HTR-8/SVneo (cell line): ENCODE results near the gene HPN.
"Not testable (repeated sequence)": the region's sequence is repeated elsewhere in the genome, so short reads cannot be mapped to it uniquely, and the experiment has no call there.

ENCODE experiments used
- DNase-seq: peaks from one replicate; pipeline ENCODE4 v3.0.0; 2011; ENCODE audit warnings: low spot score, mixed read lengths; ENCODE audit not compliant: insufficient read length
- FAIRE-seq: peaks from 2 replicates; lab custom pipeline; 2011; peaks lifted over from hg19 to GRCh38; lab: Jason Lieb, UNC

HPN gene

DNA sequence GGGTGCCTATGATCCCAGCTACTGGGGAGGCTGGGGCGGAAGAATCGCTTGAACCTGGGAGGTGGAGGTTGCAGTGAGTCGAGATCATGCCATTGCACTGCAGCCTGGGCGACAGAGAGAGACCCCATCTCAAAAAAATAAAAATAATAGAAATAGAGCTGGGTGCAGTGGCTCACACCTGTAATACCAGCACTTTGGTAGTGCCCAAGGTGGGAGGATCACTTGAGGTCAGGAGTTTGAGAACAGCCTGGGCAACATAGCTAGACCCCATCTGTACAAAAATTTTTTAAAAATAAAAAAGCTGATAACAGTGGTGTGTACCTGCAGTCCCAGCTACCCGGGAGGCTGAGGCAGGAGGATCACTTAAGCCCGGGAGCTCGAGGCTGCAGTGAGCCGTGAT lies 34.1 kb upstream of the HPN start:
- FAIRE-seq, DNase-seq: not testable (repeated sequence)

DNA sequence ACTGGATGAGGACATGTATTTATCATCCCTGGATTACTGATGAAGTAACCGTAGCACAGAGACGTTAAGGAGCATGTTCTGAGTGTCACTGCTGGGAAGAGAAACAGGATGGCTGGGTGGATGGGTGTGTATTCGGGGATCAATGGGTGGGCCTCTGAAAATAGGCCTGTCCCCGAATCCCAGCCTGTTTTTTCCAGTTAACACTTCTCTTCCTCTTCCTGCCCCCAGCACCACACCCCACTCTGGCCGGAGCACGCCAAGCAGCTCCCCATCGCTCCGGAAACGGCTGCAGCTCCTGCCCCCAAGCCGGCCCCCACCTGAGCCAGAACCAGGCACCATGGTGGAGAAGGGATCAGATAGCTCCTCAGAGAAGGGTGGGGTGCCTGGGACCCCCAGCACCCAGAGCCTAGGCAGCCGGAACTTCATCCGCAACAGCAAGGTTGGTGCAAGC lies 32.6 kb upstream of the HPN start:
- DNase-seq (no peak), FAIRE-seq (no peak)

DNA sequence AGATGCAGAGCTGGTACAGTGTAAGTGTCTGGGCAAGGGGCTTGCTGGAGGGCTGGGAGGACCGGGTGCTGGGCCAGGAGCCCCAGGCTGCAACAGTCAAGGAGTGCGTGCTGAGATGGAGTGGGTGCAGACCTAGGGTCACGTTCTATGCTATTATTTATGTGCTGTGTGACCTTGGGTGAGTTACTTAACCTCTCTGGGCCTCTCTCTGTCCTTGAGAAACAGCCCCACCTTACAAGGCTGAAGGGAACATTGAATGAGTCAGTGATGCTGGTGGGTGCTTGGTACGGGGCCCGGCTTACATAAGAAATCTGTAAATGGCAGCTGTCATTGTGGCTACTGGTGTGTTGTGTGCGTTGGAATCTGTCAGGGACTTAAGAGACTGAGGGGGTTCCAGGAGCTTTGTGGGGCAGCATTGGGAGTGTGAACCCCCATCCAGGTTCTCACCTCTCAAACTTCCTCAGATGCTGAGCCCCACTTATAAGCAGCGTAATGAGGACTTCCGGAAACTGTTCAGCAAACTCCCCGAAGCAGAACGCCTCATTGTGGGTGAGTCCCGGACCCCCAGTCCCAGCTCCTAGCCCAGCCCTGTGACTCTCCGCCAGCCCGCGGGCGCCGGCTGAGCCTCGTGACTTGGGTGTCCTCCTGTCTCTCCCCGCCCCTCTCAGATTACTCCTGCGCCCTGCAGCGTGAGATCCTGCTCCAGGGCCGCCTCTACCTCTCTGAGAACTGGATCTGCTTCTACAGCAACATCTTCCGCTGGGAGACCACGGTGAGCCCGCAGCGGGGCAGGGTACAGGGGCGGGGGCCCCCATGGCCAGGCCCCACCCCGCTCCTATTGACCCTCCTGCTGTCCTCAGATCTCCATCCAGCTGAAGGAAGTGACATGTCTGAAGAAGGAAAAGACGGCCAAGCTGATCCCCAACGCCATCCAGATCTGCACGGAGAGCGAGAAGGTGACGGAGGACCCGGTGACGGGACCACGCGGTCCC lies 31.8 kb upstream of the HPN start:
- DNase-seq (no peak), FAIRE-seq (no peak)

DNA sequence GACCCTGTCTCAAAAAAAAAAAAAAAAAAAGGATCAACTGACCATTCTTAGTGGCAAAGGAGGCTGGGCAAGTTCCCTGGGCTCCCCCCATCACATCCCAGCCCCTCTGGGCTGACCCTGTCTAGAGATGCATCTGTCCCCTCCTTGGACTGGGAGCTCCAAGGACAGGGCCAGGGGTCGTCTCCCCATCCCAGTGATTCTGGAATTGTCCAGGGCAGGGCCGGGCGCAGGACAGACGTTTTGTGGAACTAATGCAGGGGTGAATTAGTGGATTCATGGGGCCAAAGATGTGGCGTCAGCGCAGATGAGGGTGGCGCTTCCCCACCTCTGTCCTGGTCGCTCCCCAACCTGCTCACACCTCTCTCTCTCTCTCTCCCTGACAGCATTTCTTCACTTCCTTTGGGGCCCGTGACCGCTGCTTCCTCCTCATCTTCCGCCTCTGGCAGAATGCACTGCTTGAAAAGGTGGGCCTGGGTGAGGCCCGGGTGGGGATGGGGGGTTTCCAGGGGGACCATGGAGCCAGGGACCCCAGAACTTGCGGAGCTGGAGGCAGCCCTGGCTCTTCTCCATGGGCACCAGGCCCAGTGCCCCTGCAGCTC lies 30.3 kb upstream of the HPN start:
- no peak for DNase-seq
- FAIRE-seq, result no peak

DNA sequence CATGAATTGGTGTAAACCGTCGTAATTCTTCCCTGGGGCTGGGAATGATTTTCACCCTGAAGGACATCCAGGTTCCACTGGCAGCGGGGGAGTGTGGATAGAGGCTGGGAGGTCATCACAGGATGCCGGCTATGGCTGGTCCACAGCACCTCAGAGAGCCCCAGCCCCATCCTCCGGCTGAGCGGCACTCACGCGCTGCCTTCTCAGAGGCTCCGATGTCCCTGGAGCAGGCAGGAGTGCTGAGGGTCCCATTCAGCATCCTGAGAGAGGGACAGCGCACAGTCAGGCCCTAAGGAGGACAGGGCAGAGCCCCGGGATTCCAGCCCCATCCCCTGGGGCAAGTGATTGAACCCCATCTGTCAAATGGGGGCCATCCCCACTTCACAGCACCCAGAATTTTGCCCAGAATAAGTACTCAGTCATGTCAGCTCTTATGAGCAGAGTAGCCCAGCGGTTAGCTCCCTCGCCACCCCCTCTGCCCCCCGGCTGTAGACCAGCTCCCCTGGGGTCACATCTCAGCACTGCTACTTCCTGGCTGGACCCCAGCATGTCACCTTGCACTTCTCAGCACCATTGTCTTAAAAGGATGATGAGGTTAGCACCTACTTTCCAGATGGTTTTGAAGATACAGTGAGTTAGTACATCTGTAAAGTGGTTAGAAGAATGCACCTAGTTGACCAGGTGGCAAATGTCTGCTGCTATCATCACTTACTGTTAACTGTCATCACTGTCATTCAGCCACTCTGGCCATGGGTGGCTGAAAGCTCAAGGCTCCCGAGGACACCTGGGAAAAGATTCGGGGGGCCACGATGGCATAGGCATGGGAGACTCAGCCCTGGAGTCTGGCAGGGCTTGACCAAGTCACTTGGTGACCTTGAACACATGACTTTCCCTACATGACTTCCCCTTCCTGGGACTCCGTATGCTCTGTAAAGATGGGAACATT lies 29.5 kb upstream of the HPN start:
- FAIRE-seq (no peak), DNase-seq (no peak)

DNA sequence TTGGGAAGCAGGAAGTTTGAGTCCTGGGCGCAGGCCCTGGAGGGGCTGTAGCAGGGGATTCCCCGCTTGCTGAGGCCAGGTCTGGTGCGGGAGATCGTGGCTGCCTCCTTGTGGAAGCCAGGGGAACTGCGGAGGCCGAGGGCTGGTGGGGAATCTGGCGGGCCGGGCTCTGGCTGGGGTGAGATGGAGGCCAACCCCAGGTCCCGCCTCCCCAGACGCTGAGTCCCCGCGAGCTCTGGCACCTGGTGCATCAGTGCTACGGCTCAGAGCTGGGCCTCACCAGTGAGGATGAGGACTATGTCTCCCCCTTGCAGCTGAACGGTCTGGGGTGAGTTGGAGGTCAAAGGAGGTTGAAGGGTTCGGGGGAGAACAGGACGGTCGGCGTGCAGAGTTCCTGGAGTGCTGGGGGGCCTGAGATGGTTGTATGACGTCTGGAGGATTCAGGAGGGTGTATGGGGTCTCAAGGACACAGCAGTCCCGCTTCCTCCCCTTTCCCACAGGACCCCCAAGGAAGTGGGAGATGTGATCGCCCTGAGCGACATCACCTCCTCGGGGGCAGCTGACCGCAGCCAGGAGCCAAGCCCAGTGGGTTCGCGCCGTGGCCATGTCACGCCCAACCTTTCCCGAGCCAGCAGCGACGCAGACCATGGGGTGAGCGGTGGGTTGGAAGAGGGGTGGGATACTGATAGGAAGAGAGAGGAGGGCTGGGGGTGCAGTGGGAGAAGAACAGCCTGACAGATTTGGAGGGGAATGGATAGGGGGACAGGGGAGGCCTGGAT lies 28.3 kb upstream of the HPN start:
- peak; percentile 69 for FAIRE-seq
- DNase-seq, result no peak

DNA sequence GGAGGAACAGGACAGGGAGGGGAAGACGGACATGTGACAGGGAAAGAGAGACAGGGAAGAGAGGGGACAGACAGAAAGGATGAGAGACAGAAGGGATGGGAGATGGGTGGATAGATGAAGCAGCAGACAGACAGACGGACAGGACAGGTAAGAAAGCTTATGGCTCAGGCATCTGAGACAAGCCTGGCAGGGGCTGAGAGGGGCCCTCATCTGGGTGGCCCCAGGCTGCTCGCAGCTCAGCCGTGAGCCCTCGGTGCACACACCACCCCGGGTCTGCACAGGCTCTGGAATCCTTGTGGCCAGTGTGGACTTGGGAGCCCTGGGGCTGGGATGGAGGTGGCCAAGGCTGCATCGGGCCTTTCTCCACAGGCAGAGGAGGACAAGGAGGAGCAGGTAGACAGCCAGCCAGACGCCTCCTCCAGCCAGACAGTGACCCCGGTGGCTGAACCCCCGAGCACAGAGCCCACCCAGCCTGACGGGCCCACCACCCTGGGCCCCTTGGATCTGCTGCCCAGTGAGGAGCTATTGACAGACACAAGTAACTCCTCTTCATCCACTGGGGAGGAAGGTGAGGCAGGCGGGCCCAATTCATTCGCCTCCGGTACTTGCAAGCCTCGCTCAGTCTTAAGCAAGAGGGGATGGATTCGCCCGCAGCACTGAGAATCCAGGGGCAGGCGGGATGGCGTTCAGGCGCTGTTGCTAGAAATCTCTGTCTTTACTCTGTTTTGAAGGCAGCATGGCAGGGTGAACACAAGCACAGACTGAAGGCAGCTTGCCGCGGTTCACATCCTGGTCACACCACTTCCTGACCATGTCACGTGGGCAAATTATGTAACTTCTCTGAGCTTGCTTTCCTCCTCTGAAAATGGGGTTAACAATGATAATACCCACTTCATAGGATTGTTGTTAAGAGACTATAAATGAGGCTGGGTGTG lies 27.4 kb upstream of the HPN start:
- no peak for DNase-seq
- peak; percentile 54 for FAIRE-seq

DNA sequence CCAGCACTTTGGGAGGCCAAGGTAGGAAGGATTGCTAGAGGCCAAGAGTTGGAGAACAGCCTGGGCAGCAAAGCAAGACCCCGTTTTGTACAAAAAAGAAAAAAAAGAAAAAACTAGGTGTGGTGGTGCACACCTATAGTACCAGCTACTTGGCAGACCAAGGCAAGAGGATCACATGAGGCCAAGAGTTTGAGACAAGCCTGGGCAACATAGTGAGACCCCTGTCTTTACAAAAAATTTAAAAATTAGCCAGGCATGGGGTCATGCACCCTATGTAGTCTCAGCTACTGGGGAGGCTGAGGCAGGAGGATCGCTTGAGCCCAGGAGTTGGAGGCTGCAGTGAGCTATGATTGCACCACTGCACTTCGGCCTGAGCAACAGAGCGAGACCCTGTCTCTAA lies 26.7 kb upstream of the HPN start:
- not testable (repeated sequence) for DNase-seq, FAIRE-seq

DNA sequence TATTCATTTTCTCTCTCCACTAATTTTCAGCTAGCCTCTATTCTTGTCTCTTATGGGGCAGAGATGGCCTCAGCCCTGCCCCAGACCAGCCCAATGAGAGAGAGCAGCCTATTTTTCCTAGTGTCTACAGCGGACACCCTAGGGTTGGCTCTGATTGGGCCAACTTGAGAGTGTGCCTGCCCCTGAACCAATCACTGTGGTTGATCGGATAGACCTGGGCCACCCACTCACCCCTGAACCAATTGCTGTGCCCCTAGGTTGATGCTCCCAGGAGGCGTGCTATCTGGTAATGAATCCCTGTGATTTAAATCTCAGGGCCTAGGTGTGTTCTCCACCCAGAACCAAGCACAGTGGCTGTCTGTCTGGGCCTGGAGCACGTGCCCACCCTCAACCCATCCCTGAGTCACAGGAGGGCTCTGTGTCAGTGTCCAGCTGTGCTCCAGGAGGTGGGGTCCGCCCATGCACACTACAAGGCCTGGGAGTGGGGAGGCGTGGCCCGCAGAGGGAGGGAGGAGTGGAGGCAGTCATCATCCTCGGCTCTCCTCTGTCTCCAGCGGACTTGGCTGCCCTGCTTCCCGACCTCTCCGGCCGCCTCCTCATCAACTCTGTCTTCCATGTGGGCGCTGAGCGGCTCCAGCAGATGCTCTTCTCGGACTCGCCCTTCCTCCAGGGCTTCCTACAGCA lies 26.1 kb upstream of the HPN start:
- no peak for DNase-seq

DNA sequence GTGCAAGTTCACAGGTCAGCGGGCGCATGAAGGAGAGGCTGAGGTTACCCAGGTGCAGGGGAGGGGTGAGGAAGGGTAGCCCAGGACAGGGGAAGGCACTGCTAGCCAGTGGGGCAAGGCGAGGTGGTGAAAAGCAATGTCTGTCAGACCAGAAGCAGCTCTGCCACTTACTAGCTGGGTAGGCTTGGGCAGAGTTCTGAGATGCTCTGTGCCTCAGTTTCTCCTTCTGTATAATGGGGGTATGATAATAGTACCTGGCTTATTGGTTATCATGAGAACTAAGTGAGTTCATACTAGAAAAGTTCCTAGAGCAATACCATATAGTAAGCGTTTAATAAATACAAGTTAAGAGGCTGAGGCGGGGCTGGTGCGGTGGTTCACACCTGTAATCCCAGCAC lies 25.6 kb upstream of the HPN start:
- FAIRE-seq (no peak), DNase-seq (no peak)

More for the DNA sequence above, 26.1 kb upstream of the HPN start:
- FAIRE-seq, result no peak

DNA sequence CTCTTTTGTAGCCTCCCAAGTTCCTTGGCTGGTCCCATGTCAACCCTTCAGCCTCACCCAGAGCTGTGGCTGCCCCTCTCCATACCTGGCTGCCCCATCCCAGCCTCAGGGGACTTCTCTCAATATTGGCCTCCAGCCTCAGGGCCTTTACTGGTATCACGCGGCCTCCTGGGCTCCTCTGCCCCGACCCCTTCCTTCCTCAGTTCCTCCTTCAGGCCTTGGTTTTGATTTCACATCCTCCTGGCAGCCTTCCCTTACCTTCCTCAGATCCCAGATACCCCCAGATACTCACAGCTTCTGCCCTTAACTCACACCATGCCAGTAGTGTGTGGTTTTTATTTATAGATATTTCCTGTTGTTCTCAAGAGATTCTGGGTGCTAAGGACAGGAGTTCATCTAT lies 24.0 kb upstream of the HPN start:
- DNase-seq, result no peak
- FAIRE-seq, result no peak

DNA sequence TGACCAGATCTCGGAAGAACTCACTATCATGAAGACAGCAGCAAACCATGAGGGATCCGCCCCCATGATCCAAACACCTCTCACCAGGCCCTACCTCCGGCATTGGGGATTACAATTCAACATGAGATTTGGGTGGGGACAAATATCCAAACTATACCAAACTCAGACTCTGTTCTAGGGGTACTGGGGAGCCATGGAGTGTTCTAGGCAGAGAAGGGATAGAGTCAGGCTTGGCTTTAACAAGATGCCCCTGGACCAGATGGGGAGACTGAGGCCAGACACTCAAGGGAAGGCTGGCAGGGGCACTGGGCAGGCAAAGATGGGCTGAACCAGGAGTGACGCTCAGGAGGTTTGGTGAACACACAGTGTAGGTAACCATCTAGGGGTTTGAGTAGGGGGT lies 23.1 kb upstream of the HPN start:
- FAIRE-seq, result no peak
- no peak for DNase-seq

DNA sequence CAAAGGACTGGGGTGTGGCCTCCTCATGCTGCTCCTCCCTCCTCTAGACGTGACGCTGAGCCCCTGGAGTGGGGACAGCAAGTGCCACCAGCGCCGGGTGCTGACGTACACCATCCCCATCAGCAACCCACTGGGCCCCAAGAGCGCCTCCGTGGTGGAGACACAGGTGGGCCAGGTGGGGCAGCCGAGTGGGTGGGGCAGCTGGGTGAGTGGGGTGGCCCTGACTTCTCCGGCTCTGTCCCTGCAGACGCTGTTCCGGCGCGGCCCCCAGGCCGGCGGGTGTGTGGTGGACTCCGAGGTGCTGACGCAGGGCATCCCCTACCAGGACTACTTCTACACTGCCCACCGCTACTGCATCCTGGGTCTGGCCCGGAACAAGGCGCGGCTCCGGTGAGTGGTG lies 22.4 kb upstream of the HPN start:
- FAIRE-seq (no peak), DNase-seq (no peak)

DNA sequence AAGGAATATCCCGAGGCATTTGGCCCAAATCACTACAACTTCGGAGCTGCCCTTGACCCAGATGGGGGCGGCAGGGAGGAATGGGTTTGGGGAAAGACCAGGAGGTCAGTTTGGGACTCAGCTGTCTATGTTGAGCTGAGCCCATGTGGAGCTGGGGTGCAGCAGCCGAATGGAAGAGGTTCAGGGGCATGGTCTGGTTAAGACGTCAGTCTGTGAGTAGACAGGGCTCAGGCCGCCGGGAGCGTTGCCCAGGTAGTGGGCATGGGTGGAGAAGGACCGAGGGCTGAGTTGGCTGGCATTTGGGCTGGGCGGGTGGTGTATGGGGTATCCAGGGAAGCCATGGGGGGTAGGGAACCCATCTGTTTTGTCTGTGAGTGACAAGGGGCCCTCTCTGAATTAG lies 20.5 kb upstream of the HPN start:
- DNase-seq (no peak), FAIRE-seq (no peak)

DNA sequence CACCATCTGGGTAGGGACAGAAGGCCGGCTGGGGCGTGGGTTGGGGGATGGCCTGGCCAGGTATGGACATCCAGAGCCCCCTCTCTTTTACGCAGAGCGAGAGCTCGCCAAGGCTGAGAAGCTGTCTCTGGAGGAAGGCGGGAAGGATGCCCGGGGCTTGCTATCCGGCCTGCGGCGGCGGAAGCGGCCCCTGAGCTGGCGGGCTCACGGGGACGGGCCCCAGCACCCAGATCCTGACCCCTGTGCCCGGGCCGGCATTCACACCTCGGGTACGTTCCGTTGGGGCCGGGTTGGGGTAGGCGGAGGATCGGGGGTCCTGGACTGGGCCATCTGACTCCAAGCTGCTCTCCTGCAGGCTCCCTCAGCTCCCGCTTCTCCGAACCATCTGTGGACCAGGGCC lies 19.9 kb upstream of the HPN start:
- FAIRE-seq (no peak), DNase-seq (no peak)

DNA sequence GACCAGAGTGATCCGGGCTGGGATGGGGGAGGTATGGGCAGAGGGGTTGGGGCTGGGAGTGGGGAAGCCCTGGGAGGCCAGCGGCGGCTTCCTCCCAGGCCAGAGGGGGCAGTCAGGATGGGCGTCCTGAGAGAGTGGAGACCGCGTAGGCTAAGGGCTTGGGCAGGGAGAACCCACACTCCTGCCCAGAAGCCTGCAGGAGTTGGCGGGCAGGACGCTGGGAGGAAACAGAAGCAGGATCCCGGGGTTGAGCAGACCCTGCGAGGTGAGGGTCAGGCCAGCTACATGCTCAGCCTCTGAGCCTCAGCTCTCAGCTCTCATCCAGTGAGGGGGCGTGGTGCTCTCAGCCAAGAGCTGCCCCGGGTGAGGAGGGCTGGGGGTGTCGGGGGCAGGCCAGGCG lies 19.1 kb upstream of the HPN start:
- DNase-seq (no peak), FAIRE-seq (no peak)

DNA sequence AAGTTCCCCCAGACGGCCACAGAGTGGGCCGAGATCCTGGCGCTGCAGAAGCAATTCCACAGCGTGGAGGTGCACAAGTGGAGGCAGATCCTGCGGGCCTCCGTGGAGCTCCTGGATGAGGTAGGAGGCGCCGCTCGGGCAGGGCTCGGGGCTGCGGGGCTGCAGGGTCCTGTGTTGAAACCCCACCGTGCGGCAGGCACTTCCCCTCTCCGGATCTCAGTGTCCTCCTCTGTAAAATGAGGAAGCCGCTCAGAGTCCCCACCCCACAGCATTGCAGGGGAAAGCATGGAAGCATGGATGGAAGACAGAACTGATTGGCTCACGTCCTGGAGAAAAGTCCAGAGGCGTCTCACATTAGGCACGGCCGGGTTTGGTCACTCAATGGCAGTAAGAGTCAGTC lies 18.1 kb upstream of the HPN start:
- no peak for DNase-seq
- no peak for FAIRE-seq

DNA sequence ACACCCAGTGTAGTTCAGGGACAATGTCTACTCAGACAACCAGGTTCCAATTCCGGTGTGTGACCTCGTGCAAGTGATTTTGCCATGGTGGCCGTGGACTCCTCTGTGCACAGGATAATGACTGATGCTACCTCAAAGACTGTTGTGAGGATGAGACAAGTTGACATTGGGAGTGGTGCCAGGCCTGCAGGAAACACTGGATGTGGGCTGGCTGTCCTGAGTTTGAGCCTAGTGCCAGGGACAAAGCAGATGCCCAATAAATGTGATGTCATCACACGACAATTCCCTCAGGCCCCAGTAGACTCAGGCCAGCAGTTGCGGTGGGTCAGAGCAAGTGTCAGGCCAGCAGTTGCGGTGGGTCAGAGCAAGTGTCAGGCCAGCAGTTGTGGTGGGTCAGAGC lies 17.4 kb upstream of the HPN start:
- FAIRE-seq (no peak), DNase-seq (no peak)
